SK-N-SH (cell line): ENCODE data around the gene POLR2C. TPM values are rescaled to one million over a fixed set of nuclear protein-coding genes. Genes with fewer than 3 reads are reported as not detected.

ENCODE experiments used
- CTCF ChIA-PET: fragments of 300-600, 350-600 bp; formaldehyde crosslinking; extraction: SDS; loops from one replicate; lab custom pipeline; 2021; lab: Yijun Ruan, JAX
- POLR2A ChIA-PET: fragments of 350-600 bp; sonication (Branson Sonifier 250); formaldehyde crosslinking; extraction: SDS; loops from one replicate; lab custom pipeline; 2020; ENCODE audit warnings: antibody characterized with exemption, inconsistent platforms; lab: Yijun Ruan, JAX
- DNase-seq: peaks from one replicate; pipeline ENCODE4 v3.0.0; 2012
- H2AFZ ChIP-seq: fragments of 200-600 bp; sonication (generic); 2 replicates; pipeline ENCODE4 v1.8.1; 2016; ENCODE audit warnings: antibody characterized with exemption, mild to moderate bottlenecking, low read depth
- H3F3A ChIP-seq: fragments of 200-600 bp; sonication (generic); replicated peaks from 2 replicates; pipeline ENCODE3; 2016; ENCODE audit warnings: antibody characterized with exemption, mild to moderate bottlenecking; ENCODE audit not compliant: insufficient read depth
- H3K27ac ChIP-seq, 2 experiments: fragments of 200-500 bp in 1 of 2; fragments of 200-600 bp in 1 of 2; sonication (Bioruptor generic) in 1 of 2; sonication (generic), shearing (Covaris generic) in 1 of 2; 2 replicates each; pipeline versions ENCODE4 v1.5.1 to v1.6.1; 2014 to 2016; ENCODE audit warnings: low read depth in 2 of 2, inconsistent platforms in 1 of 2, low read length in 1 of 2, mild to moderate bottlenecking in 1 of 2, mixed read lengths in 1 of 2
- H3K27me3 ChIP-seq: fragments of 200-600 bp; sonication (generic), shearing (Covaris generic); 2 replicates; pipeline ENCODE4 v1.6.1; 2016; ENCODE audit warnings: mixed run types; ENCODE audit not compliant: insufficient read depth
- H3K36me3 ChIP-seq, 2 experiments: fragments of 200-500 bp in 1 of 2; fragments of 200-600 bp in 1 of 2; sonication (Bioruptor generic) in 1 of 2; sonication (generic) in 1 of 2; replicated peaks in 1 of 2; 2 replicates each; pipeline versions ENCODE3 to v1.5.1; 2014 to 2016; ENCODE audit warnings: low read length in 1 of 2, mild to moderate bottlenecking in 1 of 2; ENCODE audit not compliant: insufficient read depth in 2 of 2, control insufficient read depth in 1 of 2
- H3K4me1 ChIP-seq, 2 experiments: fragments of 200-500 bp in 1 of 2; fragments of 200-600 bp in 1 of 2; sonication (Bioruptor generic) in 1 of 2; sonication (generic), shearing (Covaris generic) in 1 of 2; 2 replicates each; pipeline versions ENCODE4 v1.5.1 to v1.6.1; 2014 to 2016; ENCODE audit warnings: low read depth in 1 of 2, low read length in 1 of 2, mixed run types in 1 of 2; ENCODE audit not compliant: insufficient read depth in 2 of 2, control insufficient read depth in 1 of 2
- H3K4me2 ChIP-seq: fragments of 200-600 bp; sonication (generic), shearing (Covaris generic); 2 replicates; pipeline ENCODE4 v1.6.1; 2017; ENCODE audit warnings: mixed run types
- H3K4me3 ChIP-seq, 2 experiments: fragments of 200-500 bp in 1 of 2; fragments of 200-600 bp in 1 of 2; sonication (Bioruptor generic) in 1 of 2; sonication (generic), shearing (Covaris generic) in 1 of 2; 2 replicates each; pipeline versions ENCODE4 v1.5.1 to v1.8.1; 2014 to 2016; ENCODE audit warnings: low read depth in 2 of 2, inconsistent platforms in 1 of 2, low read length in 1 of 2, mild to moderate bottlenecking in 1 of 2, mixed read lengths in 1 of 2, moderate library complexity in 1 of 2
- H3K79me2 ChIP-seq: fragments of 200-600 bp; sonication (generic); 2 replicates; pipeline ENCODE4 v1.8.1; 2017; ENCODE audit warnings: mild to moderate bottlenecking; ENCODE audit not compliant: insufficient read depth
- H3K9ac ChIP-seq: fragments of 200-600 bp; sonication (generic); 2 replicates; pipeline ENCODE4 v1.6.1; 2017; ENCODE audit warnings: mixed run types
- H3K9me2 ChIP-seq: fragments of 200-600 bp; sonication (generic); 2 replicates; pipeline ENCODE4 v1.6.1; 2017; ENCODE audit warnings: mixed run types
- H3K9me3 ChIP-seq: fragments of 200-600 bp; sonication (generic); 2 replicates; pipeline ENCODE4 v1.6.1; 2017; ENCODE audit warnings: mixed run types, mild to moderate bottlenecking, moderate library complexity
- H4K20me1 ChIP-seq: fragments of 200-600 bp; sonication (generic); 2 replicates; pipeline ENCODE4 v1.6.1; 2017; ENCODE audit warnings: mild to moderate bottlenecking, mixed run types; ENCODE audit not compliant: insufficient read depth
- FOXM1 ChIP-seq: IDR thresholded peaks from 2 replicates; pipeline ENCODE4 v1.4.0; 2012; ENCODE audit warnings: low read depth, mild to moderate bottlenecking
- GABPA ChIP-seq: IDR thresholded peaks from 2 replicates; pipeline ENCODE4 v1.4.0; 2012; ENCODE audit warnings: low read depth, mild to moderate bottlenecking
- RCOR1 ChIP-seq: fragments of 150-350 bp; IDR thresholded peaks from 2 replicates; pipeline ENCODE4 v1.6.1; 2017; ENCODE audit warnings: antibody characterized with exemption, low read length
- RXRA ChIP-seq: IDR thresholded peaks from 2 replicates; pipeline ENCODE4 v1.4.0; 2012; ENCODE audit warnings: low read depth, mild to moderate bottlenecking, borderline replicate concordance
- SMC3 ChIP-seq: IDR thresholded peaks from 2 replicates; pipeline ENCODE4 v1.6.1; 2012; ENCODE audit warnings: low read depth, low read length, improper control_type of control experiment
- TAF1 ChIP-seq: IDR thresholded peaks from 2 replicates; pipeline ENCODE4 v1.6.1; 2012; ENCODE audit warnings: low read depth, mild to moderate bottlenecking, low read length, moderate library complexity, borderline replicate concordance
- TCF12 ChIP-seq: IDR thresholded peaks from 2 replicates; pipeline ENCODE4 v1.4.0; 2012
- TEAD4 ChIP-seq: IDR thresholded peaks from 2 replicates; pipeline ENCODE4 v1.4.0; 2012; ENCODE audit warnings: mild to moderate bottlenecking, borderline replicate concordance; ENCODE audit not compliant: insufficient read depth
- WGBS: methylation state at CpG from one replicate; pipeline ENCODE4 v1.1.6; 2017; ENCODE audit warnings: low lambda C conversion rate; 5-methylcytosine and 5-hydroxymethylcytosine counted together
- polyA plus RNA-seq, 3 experiments: library from polyadenylated mRNA; depleted of rRNA; stranded (reverse); fragments of >200 nt; gene quantifications; 2 replicates each; pipeline ENCODE4 v1.2.3, GENCODE V29; 2012
- TF ChIP-seq, protein P1 (sequence below): fragments of 150-350 bp; IDR thresholded peaks from 2 replicates; pipeline ENCODE4 v1.6.1; 2016; ENCODE audit warnings: mild to moderate bottlenecking, low read depth, low read length
- TF ChIP-seq, protein P2 (sequence below): IDR thresholded peaks from 2 replicates; pipeline ENCODE4 v1.6.1; 2012; ENCODE audit warnings: mild to moderate bottlenecking, low read depth, low read length, moderate library complexity
- TF ChIP-seq, protein P3 (sequence below): IDR thresholded peaks from 2 replicates; pipeline ENCODE4 v1.4.0; 2012; ENCODE audit warnings: low read depth, borderline replicate concordance
- TF ChIP-seq, protein P4 (sequence below): IDR thresholded peaks from 2 replicates; pipeline ENCODE4; 2012

POLR2C gene
- polyA plus RNA-seq, 1 of the 3 experiments (the other 2 are of a cell fraction), result 160 TPM

DNA sequence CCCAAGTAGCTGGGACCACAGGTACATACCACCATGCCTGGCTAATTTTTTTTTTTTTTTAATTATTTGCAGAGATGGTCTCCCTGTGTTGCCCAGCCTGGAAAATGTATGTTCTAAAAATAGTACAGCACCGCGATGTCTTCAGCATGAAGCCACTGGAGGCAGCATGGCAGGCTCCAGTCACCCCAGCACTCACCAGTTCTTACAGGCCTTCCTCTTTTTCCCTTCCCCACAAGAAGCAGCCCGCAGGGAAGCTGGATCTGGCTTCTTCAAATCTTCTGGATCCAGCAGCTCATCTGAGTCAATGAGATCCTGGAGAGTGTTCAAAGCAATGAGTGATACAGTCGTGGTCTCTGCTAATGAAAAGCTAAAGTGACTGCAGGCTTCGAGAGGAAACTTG lies 31.5 kb upstream of the POLR2C start:
- TF ChIP-seq FOXM1, result no peak
- TF ChIP-seq, protein P1, sequence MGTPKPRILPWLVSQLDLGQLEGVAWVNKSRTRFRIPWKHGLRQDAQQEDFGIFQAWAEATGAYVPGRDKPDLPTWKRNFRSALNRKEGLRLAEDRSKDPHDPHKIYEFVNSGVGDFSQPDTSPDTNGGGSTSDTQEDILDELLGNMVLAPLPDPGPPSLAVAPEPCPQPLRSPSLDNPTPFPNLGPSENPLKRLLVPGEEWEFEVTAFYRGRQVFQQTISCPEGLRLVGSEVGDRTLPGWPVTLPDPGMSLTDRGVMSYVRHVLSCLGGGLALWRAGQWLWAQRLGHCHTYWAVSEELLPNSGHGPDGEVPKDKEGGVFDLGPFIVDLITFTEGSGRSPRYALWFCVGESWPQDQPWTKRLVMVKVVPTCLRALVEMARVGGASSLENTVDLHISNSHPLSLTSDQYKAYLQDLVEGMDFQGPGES, result no peak
- TF ChIP-seq, protein P2, sequence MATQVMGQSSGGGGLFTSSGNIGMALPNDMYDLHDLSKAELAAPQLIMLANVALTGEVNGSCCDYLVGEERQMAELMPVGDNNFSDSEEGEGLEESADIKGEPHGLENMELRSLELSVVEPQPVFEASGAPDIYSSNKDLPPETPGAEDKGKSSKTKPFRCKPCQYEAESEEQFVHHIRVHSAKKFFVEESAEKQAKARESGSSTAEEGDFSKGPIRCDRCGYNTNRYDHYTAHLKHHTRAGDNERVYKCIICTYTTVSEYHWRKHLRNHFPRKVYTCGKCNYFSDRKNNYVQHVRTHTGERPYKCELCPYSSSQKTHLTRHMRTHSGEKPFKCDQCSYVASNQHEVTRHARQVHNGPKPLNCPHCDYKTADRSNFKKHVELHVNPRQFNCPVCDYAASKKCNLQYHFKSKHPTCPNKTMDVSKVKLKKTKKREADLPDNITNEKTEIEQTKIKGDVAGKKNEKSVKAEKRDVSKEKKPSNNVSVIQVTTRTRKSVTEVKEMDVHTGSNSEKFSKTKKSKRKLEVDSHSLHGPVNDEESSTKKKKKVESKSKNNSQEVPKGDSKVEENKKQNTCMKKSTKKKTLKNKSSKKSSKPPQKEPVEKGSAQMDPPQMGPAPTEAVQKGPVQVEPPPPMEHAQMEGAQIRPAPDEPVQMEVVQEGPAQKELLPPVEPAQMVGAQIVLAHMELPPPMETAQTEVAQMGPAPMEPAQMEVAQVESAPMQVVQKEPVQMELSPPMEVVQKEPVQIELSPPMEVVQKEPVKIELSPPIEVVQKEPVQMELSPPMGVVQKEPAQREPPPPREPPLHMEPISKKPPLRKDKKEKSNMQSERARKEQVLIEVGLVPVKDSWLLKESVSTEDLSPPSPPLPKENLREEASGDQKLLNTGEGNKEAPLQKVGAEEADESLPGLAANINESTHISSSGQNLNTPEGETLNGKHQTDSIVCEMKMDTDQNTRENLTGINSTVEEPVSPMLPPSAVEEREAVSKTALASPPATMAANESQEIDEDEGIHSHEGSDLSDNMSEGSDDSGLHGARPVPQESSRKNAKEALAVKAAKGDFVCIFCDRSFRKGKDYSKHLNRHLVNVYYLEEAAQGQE, result no peak
- TF ChIP-seq, protein P3, sequence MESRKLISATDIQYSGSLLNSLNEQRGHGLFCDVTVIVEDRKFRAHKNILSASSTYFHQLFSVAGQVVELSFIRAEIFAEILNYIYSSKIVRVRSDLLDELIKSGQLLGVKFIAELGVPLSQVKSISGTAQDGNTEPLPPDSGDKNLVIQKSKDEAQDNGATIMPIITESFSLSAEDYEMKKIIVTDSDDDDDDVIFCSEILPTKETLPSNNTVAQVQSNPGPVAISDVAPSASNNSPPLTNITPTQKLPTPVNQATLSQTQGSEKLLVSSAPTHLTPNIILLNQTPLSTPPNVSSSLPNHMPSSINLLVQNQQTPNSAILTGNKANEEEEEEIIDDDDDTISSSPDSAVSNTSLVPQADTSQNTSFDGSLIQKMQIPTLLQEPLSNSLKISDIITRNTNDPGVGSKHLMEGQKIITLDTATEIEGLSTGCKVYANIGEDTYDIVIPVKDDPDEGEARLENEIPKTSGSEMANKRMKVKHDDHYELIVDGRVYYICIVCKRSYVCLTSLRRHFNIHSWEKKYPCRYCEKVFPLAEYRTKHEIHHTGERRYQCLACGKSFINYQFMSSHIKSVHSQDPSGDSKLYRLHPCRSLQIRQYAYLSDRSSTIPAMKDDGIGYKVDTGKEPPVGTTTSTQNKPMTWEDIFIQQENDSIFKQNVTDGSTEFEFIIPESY, result no peak
- TF ChIP-seq TEAD4, result no peak
- Histone ChIP-seq H4K20me1 (no peaks in the 10 kb centered on the region), H3K4me3 (no peak overlapping the region), H3K36me3 (peaks cover 58 to 72% of the 10 kb centered on the region in 2 experiments), H3K4me2 (no peak overlapping the region), H3K9me2 (no peaks in the 10 kb centered on the region), H3F3A (no peaks in the 10 kb centered on the region), H3K79me2 (no peaks in the 10 kb centered on the region), H3K4me1 (no peaks in the 10 kb centered on the region), H3K9me3 (no peaks in the 10 kb centered on the region), H3K27ac (no peak overlapping the region), H3K27me3 (no peaks in the 10 kb centered on the region), H3K9ac (no peak overlapping the region), H2AFZ (no peak overlapping the region)
- no peak for DNase-seq
- ChIA-PET CTCF (interaction anchor here (1.0 to 4.6 kb wide), 4 partner anchors 9 to 89 kb away, joined by 5 to 30 read pairs (median 10); partner anchors contain the start of gene POLR2C), POLR2A (no interaction called here)
- WGBS, result 82% methylated on average over 5 of the region's 5 CpGs

DNA sequence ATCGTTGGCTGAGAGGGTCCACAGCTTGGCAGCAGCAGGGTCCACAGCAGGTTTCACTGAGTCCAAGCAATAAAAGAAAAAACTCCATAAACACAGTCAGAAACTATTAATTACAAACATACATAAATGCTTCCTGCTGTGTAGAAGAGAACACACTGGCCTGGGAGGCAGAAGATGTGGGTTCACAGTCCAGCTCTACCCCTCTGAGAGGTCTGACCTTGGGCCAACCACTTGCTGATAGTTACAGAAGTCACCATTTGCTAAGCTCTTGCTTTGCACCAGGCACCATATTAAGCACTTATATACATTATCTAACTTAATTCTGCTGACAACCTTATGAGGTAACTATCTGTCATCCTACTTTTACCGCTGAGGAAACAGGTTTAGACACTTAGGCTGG lies 30.0 kb upstream of the POLR2C start:
- H3K9me3 ChIP-seq, result no peaks in the 10 kb centered on the region
- H4K20me1 ChIP-seq, result no peaks in the 10 kb centered on the region
- WGBS, result 96% methylated on average over 2 of the region's 2 CpGs
- no peaks in the 10 kb centered on the region for H3K9me2 ChIP-seq
- H3K27ac ChIP-seq, result no peak overlapping the region
- DNase-seq, result no peak
- POLR2A ChIA-PET, result interaction anchor here (1.1 to 2.1 kb wide), 2 partner anchors 9 to 15 kb away, joined by 3 to 6 read pairs; partner anchors contain the start of genes CIAPIN1 and COQ9
- CTCF ChIA-PET, result interaction anchor here (1.1 to 4.6 kb wide), 6 partner anchors 10 to 87 kb away, joined by 3 to 30 read pairs (median 10); partner anchors contain the start of gene POLR2C
- no peaks in the 10 kb centered on the region for H3K79me2 ChIP-seq
- H2AFZ ChIP-seq, result no peak overlapping the region
- H3K4me3 ChIP-seq, result no peak overlapping the region
- no peaks in the 10 kb centered on the region for H3F3A ChIP-seq
- no peaks in the 10 kb centered on the region for H3K27me3 ChIP-seq
- no peak overlapping the region for H3K9ac ChIP-seq
- peaks cover 59 to 71% of the 10 kb centered on the region in 2 experiments for H3K36me3 ChIP-seq
- H3K4me1 ChIP-seq, result no peaks in the 10 kb centered on the region
- no peak overlapping the region for H3K4me2 ChIP-seq
- TF ChIP-seq TAF1 (no peak), RCOR1 (no peak), GABPA (no peak), TEAD4 (no peak), TCF12 (no peak), SMC3 (no peak), RXRA (no peak)
- TF ChIP-seq, protein P4, sequence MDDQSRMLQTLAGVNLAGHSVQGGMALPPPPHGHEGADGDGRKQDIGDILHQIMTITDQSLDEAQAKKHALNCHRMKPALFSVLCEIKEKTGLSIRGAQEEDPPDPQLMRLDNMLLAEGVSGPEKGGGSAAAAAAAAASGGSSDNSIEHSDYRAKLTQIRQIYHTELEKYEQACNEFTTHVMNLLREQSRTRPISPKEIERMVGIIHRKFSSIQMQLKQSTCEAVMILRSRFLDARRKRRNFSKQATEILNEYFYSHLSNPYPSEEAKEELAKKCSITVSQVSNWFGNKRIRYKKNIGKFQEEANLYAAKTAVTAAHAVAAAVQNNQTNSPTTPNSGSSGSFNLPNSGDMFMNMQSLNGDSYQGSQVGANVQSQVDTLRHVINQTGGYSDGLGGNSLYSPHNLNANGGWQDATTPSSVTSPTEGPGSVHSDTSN, result no peak
- TF ChIP-seq, protein P1, result no peak
- TF ChIP-seq, protein P3, result no peak
